AG08395 (cell line): ENCODE results near the gene THTPA.

Experiments
- DNase-seq: peaks from one replicate; pipeline ENCODE4 v3.0.0; 2012; ENCODE audit warnings: mixed read lengths, low spot score

THTPA gene

GRCh38 chr14:23555882-23556699, at the start of gene THTPA:
THTPA (plus strand) TSS chr14:23556271; CDS start chr14:23556758, 487 bp downstream.
- DNase-seq: peak; percentile 94

GRCh38 chr14:23512156-23512555, 43.9 kb upstream of the THTPA start:
- DNase-seq: no peak

- DNase-seq: no peak
These were observed 42.9 kb upstream of the THTPA start for GRCh38 chr14:23513005-23513817.

- DNase-seq: no peak
These were observed 42.0 kb upstream of the THTPA start for GRCh38 chr14:23513818-23514643.

GRCh38 chr14:23514644-23514957, 41.5 kb upstream of the THTPA start:
- no peak for DNase-seq

- DNase-seq: no peak
These were observed 38.3 kb upstream of the THTPA start for GRCh38 chr14:23517650-23518326.

GRCh38 chr14:23518709-23519108, 37.4 kb upstream of the THTPA start:
- DNase-seq: no peak

- no peak for DNase-seq
These were observed 35.1 kb upstream of the THTPA start for GRCh38 chr14:23520899-23521533.

- DNase-seq: no peak
These were observed 34.1 kb upstream of the THTPA start for GRCh38 chr14:23521785-23522640.

- DNase-seq: no peak
These were observed 33.4 kb upstream of the THTPA start for GRCh38 chr14:23522643-23523198.

- DNase-seq: no peak
These were observed 32.6 kb upstream of the THTPA start for GRCh38 chr14:23523229-23524016.

- no peak for DNase-seq
These were observed 31.1 kb upstream of the THTPA start for GRCh38 chr14:23524954-23525353.

- DNase-seq: no peak
These were observed 30.5 kb upstream of the THTPA start for GRCh38 chr14:23525611-23526010.

GRCh38 chr14:23528555-23528954, 27.5 kb upstream of the THTPA start:
- no peak for DNase-seq

GRCh38 chr14:23529016-23529415, 27.1 kb upstream of the THTPA start:
- no peak for DNase-seq

GRCh38 chr14:23530375-23531055, 25.6 kb upstream of the THTPA start:
- DNase-seq: no peak

- DNase-seq: no peak
These were observed 24.7 kb upstream of the THTPA start for GRCh38 chr14:23531391-23531790.

GRCh38 chr14:23532658-23533057, 23.4 kb upstream of the THTPA start:
- DNase-seq: no peak
